Testis (tissue), 3 donors: ENCODE measurements around the gene AIFM1. TPM values are rescaled to one million over a fixed set of nuclear protein-coding genes. Genes with fewer than 3 reads are reported as not detected.

Experiments used
- DNase-seq: peaks from one replicate; pipeline ENCODE4 v3.0.0-alpha.2; 2019
- H3K27ac ChIP-seq, 2 donors: fragments of 200-600 bp; sonication (generic); one replicate each; pipeline ENCODE4 v1.5.1; 2019
- H3K27me3 ChIP-seq: fragments of 200-600 bp; sonication (generic); one replicate; pipeline ENCODE4 v1.5.1; 2019
- H3K36me3 ChIP-seq: fragments of 200-600 bp; sonication (generic); one replicate; pipeline ENCODE4 v1.5.1; 2017; ENCODE audit warnings: low read depth; ENCODE audit errors: missing control alignments
- H3K4me1 ChIP-seq: fragments of 200-600 bp; sonication (generic); one replicate; pipeline ENCODE4 v1.5.1; 2019
- H3K4me3 ChIP-seq, 2 donors: fragments of 200-600 bp; sonication (generic); one replicate each; pipeline ENCODE4 v1.5.1; 2017 to 2019
- H3K9me3 ChIP-seq: fragments of 200-600 bp; sonication (generic); one replicate; pipeline ENCODE4 v1.5.1; 2017
- CTCF ChIP-seq, 3 experiments: fragments of 450-650 bp in 2 of 3; fragments of 200-600 bp in 1 of 3; sonication (generic) in 1 of 3; IDR thresholded peaks; one replicate each; pipeline ENCODE4 v1.5.1; 2016 to 2019; ENCODE audit warnings: antibody characterized with exemption in 3 of 3, mild to moderate bottlenecking in 2 of 3, moderate library complexity in 1 of 3
- POLR2A ChIP-seq: fragments of 450-650 bp; IDR thresholded peaks from one replicate; pipeline ENCODE4 v1.6.1; 2017; ENCODE audit warnings: antibody characterized with exemption, mild to moderate bottlenecking, moderate library complexity
- WGBS, 2 donors: methylation state at CpG; one replicate each; pipeline ENCODE4 v1.1.5; 2018; 5-methylcytosine and 5-hydroxymethylcytosine counted together
- intact Hi-C: fragments of 100-400 bp; cut with DNase I; formaldehyde crosslinking; loops from one replicate; pipeline ENCODE4 v1.15.1; 2023; ENCODE audit warnings: low total_unique reads
- polyA plus RNA-seq: library from polyadenylated mRNA; stranded (reverse); fragments of 350-450 nt; fragmentation: Illumina TruSeq; extraction: RNeasy Lipid Tissue Mini Kit (QIAGEN cat#74804); gene quantifications from one replicate; pipeline ENCODE4 v1.2.3, GENCODE V29; 2014; ENCODE audit warnings: low read depth, low replicate concordance; ENCODE audit not compliant: insufficient read depth
- total RNA-seq, 2 donors: library from RNA; depleted of rRNA; stranded (reverse); fragments of >200 nt; gene quantifications; one replicate each; pipeline ENCODE4 v1.2.3, GENCODE V29; 2016

Gene AIFM1
- total and polyA plus RNA-seq, 3 donors from 2014 or later: 55.1 to 70.1 (median 67.1) TPM

DNA sequence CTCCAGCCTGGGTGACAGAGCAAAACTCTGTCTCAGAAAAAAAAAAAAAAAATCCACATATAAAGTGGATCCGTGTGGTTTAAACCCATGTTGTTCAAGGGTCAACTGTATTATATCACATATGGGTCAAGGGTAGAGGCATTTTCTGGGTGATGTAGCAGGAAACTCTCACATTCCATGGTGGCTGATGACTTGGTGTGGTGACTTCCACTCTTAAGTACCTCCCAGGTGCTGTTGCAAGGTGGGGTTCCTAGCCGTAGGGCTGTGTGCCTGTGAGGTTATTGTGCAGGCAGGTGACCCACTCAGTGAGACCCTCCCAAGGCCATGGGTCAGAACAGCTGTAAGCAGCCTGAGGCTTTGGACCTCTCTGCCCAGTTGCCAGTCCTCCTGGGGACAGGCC lies 72.4 kb downstream of the AIFM1 start:
- WGBS, 2 donors: 95 to 100% methylated on average over 1 to 2 of the region's 2 CpGs

GRCh38 chrX:130091980-130092522 lies 73.6 kb downstream of the AIFM1 start:
- 69 to 74% methylated on average over 3 to 5 of the region's 10 CpGs for WGBS, 2 donors
- intact Hi-C loops: no loop called here
- Histone ChIP-seq H3K36me3 (no peaks in the 10 kb centered on the region), H3K9me3 (no peaks in the 10 kb centered on the region), H3K27ac (no peak overlapping the region), H3K27me3 (no peaks in the 10 kb centered on the region), H3K4me3 (no peak overlapping the region), H3K4me1 (no peaks in the 10 kb centered on the region)
- DNase-seq: no peak
- TF ChIP-seq POLR2A (no peak), CTCF (IDR thresholded peaks at IDR 0.05) (no peak)

More for the DNA sequence above, 72.4 kb downstream of the AIFM1 start:
- Histone ChIP-seq H3K4me1 (no peaks in the 10 kb centered on the region), H3K36me3 (no peaks in the 10 kb centered on the region), H3K27me3 (no peaks in the 10 kb centered on the region), H3K9me3 (no peaks in the 10 kb centered on the region), H3K27ac (no peak overlapping the region), H3K4me3 (no peak overlapping the region)
- DNase-seq: no peak
- TF ChIP-seq POLR2A: no peak
- no peak for TF ChIP-seq CTCF (IDR thresholded peaks at IDR 0.05)
- intact Hi-C loops: no loop called here

- WGBS, 2 donors: 84 to 93% methylated on average over 3 of the region's 3 CpGs
- Histone ChIP-seq H3K36me3 (no peaks in the 10 kb centered on the region), H3K4me3 (no peak overlapping the region), H3K27me3 (no peaks in the 10 kb centered on the region), H3K4me1 (no peaks in the 10 kb centered on the region), H3K9me3 (no peaks in the 10 kb centered on the region), H3K27ac (no peak overlapping the region)
- no peak for TF ChIP-seq POLR2A
- TF ChIP-seq CTCF (IDR thresholded peaks at IDR 0.05): no peak
- no peak for DNase-seq
- intact Hi-C loops: no loop called here
These were observed 75.3 kb downstream of the AIFM1 start for GRCh38 chrX:130090364-130090763.

GRCh38 chrX:130086447-130087206 lies 79.0 kb downstream of the AIFM1 start:
- H3K4me3 ChIP-seq: no peak overlapping the region
- WGBS, 2 donors: 85 to 100% methylated on average over 1 to 13 of the region's 13 CpGs
- no peaks in the 10 kb centered on the region for H3K36me3 ChIP-seq
- H3K27ac ChIP-seq: no peak overlapping the region
- TF ChIP-seq CTCF (IDR thresholded peaks at IDR 0.05) (no peak), POLR2A (no peak)
- H3K9me3 ChIP-seq: no peaks in the 10 kb centered on the region
- no peak for DNase-seq
- intact Hi-C loops: no loop called here
- no peaks in the 10 kb centered on the region for H3K4me1 ChIP-seq
- no peaks in the 10 kb centered on the region for H3K27me3 ChIP-seq
